SKM-1 treated with dmso at 0.1 percent for 144 hours (cell line): ENCODE results near the gene IGLL5.
A peak's percentile ranks its signal among the peaks of the same experiment; 100 is the strongest.

Experiments used
- DNase-seq: peaks from one replicate; lab custom pipeline; 2025; ENCODE audit not compliant: unreplicated experiment; lab: John Stamatoyannopoulos, UW

IGLL5 gene

DNA sequence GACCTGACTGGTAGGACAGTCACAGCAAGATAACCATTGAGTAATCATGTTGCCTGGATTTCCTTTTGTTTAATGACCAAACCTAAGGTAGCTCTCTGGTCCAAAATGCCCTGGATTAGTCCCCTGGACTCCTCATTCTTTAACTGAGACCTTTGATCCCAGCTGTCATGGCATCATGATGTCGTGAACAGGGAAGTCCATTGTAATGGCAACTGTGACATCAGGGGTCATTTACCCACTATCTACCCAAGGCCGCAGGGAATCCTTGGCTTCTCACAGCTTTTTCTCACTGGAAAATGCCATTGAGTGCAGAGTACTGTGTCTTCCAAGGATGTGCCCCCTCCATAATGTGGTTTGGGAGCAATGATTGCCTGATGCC lies 29.1 kb upstream of the IGLL5 start:
- DNase-seq: no peak

DNA sequence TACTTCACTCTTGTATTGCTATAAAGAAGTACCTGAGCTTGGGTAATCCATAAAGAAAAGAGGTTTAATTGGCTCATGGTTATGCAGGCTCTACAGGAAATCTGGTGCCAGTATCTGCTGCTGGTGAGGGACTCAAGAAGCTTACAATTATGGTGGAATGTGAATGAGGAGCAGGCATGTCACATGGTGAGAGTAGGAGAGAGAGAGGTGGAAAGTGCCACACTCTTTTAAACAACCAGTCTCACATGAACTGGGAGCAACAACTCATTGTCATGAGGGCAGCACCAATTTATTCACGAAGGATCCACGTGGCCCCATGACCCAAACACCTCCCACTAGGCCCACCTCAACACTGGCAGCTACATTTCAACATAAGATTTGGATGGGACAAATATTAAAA lies 24.6 kb upstream of the IGLL5 start:
- DNase-seq: no peak

DNA sequence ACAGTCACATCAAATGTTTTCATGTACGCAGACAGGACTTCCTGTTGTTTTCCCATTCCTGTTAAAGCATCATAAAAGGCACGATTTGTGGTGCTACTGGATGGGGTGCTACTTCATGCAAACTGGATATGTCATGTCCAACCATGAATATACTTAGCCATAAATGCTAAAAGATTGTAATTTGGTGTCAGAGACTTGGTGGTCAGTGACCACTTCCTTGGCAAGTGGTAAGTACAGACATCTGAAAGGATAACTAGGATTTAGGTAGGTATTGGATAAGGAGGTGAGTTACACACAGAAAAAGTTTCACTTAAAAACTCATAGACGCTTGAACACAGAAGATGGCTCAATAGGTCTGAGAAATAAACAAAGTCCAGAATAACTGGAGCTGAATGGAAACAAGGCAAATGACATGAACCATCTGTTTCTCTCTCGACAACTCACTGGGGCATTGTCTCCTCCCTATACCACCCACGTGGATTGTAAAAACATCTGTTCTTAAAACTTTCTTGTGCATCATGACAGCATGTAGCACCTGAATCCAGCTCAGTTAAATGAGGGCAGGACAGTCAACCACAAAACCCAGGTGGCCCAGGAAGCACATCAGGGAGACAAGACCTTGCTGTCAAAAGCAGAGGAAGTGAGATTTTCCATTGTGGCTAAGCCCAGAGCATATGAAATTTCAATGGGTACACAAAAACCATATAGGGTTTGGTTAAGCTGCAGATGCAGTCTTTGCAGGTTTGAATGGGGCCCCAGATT lies 22.1 kb upstream of the IGLL5 start:
- no peak for DNase-seq

DNA sequence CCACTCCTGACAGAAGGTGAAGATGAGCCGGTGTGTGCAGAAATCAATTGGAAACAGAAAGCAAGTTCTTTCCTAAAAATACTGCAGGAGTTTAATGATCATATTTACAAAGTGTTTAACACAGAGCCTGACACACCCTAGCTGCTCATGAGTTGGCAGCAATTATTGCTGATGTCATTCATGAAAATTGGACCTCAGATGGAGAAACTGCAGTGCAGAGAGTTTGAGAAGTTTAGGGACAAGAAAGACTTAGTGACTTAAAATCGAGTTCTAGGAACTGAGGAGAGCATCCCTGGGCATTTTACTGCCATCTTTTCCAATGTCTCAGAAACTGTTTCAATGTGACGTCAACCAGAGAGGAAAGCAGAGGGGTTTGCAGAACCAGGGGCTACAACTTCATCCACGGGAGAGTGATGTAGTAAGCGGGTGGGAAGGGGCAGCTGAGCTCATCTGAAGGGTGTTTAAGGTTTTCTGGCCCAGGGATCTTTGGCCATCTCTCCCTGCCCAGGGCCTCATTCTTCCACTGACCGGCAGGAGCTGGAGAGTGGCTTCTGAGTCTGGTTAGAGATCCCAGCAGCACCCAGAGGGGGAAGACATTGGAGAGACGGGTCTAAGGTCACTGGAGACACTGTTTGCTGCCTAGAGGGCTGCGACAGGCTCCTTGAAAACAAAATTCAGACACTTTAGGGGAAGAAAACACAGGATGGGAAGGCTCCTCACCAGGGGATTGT lies 21.1 kb upstream of the IGLL5 start:
- DNase-seq: no peak

DNA sequence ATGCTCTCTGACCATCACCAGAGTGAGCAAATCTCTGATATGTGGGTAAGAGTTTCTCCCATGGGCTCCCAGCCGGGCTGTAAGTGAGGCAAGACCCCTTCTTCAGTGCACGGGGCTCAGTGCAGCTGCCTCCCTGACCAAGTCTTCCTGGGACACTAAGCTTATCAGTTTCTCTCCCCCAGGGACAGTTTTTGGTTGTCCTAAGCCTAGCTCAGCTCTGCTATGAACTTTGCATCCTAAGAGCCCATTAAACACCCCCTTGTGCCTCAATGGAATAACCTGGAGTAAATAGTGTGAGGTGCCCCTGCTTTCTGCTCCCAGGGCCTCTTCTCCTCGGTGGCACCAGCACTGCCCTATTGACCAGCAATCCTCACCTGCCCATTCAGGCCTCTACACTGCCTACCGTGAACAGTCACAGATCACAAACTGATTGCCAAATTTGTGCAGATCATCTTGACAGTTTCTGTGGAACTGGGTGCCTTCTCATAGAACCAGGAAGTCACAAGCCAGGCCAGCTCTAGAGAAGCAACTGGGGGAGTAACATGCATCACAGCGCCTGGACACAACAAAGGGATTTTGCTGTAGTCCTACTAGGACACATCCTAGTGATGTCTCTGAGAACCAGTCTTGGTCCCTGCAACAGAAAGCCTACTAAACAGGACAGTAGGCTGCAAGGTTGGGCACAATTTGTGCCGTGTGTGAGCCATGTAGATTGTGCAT lies 19.5 kb upstream of the IGLL5 start:
- no peak for DNase-seq

DNA sequence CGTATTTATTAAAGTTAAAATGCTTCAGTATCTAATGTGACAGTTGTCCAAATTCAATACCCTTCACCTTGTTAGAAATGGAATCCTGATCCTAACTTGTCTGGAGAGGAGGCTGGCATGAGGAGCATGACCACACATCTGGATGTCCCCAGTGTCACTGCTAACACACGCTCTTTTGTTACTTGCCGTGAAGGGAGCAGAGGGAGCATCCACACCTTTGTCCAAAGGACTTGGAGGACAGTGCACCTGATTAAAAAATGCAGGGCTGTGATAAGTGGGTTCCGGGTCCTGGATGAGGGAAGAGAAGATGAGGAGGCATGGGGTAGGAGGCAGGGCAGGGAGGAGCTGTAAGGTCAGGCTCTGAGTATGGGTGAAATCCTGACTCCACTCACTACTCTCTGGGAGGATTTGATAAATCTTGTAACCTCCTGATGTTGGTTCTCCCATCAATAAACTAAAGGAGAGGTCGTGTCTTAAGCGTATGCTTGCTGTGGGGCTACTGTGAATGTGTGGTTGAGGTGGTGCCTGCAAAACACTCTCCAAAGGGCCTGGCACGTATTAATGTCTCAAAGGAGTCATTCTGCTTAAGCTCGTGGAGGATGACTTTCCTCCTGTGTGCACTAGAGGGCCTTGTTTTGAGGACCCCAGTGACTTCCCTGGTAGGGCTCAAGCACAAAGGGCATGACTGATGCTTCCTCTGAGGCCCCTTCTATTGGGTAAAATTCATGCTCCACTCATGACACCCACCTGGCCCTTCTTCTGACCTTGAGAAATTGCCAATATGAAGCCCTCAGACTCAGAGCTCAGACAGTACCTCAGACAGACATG lies 16.8 kb upstream of the IGLL5 start:
- DNase-seq: no peak

DNA sequence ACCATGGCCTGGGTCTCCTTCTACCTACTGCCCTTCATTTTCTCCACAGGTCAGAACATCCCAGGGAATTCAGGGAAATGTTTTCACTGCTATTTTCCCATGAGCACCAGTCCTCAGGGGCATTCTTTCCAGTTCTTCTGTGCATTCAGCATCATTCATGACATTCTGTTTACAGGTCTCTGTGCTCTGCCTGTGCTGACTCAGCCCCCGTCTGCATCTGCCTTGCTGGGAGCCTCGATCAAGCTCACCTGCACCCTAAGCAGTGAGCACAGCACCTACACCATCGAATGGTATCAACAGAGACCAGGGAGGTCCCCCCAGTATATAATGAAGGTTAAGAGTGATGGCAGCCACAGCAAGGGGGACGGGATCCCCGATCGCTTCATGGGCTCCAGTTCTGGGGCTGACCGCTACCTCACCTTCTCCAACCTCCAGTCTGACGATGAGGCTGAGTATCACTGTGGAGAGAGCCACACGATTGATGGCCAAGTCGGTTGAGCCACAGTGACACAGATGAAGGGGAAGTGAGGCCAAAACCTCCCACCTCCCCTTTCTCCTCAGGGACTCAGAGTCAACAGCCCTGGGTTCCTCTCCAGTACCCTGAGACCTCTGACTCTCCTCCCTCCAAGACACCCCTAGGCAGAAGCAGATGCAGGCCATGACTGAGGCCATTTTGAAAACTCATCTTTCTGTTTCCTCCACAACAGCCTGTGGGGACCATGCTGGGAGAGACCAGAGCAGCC lies 15.9 kb upstream of the IGLL5 start:
- no peak for DNase-seq

DNA sequence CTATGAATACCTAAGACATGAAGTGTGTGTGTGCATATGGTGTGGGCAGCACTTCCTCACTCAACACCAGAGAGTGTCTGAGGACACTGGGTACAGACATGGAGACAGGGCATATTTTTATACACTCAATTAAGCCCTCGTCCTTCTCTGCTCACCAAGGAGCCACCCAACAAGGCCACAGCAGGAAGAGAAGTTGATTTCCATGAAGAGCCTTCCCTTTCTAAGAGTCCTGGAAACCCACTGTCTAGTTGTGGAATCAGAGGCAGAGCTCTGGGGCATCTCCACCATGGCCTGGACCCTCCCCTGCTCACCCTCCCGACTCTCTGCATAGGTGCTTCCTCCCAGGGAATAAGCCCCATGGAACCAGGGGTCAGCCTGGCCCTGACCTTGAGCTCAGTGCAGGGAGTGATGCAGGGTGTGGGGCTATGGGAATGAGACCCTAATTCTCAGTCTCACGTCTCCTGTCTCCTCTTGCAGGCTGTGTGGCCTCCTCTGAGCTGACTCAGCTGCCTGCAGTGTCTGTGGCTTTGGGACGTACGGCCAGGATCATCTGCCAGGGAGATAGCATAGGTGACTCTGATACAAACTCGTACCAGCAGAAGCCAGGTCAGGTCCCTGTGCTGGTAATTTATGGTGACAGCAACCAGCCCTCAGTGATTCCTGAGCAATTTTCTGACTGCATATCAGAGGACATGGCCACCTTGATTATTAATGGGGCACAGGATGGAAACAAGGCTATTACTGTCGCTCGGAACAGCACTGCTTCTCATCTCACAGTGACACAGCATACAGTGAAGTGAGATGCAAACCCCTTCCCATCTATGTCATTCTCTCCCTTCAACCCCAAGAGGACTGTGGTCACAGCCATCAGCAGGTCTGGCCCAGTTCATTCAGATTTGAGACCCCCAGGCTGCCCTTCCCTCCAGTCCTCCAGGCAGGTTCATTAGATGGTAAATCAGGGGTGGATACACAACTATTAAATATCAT lies 14.6 kb upstream of the IGLL5 start:
- no peak for DNase-seq

DNA sequence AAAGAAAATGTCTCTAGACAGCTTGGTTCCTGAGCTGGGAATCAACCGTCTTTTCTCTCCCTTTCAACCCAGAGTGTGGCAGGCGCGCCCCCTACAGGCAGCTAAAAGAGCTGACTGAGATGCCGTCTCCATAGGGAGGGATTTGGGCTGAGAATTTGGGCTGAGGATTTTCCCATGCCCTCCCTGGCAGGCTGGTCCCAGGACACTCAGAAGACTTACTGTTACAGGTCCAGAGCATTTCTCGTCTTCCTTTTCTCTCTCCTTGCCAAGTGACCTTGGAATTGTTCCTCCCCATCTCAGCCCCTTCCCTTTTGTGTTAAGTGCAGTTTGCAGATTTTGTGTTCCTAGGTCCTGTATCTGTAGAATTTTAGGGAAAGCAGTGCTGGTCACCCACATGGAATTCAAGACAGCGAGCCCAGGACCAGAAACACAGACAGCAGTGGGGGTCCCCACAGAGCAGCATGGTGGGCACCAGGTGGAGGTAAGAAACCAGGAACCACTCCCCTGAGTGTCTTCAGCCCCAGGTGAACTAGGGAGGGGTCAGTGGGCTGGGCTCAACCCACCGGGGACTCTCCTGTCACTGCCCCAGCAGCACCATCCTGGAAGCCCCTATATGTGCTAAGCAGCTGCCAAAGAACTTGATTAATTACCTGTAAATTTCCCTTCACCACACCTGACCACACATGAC lies 9.9 kb upstream of the IGLL5 start:
- peak; percentile 74 for DNase-seq

DNA sequence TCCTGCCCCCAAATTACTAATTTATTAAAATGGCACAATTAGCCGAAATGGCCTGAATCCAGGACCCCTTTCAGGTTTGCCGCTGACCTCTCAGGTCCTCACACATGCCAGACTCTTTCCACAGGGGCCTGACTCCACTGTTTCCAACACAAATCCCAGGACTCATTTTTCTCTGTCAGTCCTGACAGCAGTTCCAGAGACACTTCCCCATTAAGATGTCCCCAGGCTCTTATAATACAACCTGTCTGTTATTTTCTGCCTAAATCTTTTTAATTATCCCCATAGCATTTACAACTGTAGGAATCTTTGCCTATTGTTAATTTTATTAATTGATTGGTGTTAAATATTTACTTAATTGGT lies 9.4 kb upstream of the IGLL5 start:
- DNase-seq: no peak

DNA sequence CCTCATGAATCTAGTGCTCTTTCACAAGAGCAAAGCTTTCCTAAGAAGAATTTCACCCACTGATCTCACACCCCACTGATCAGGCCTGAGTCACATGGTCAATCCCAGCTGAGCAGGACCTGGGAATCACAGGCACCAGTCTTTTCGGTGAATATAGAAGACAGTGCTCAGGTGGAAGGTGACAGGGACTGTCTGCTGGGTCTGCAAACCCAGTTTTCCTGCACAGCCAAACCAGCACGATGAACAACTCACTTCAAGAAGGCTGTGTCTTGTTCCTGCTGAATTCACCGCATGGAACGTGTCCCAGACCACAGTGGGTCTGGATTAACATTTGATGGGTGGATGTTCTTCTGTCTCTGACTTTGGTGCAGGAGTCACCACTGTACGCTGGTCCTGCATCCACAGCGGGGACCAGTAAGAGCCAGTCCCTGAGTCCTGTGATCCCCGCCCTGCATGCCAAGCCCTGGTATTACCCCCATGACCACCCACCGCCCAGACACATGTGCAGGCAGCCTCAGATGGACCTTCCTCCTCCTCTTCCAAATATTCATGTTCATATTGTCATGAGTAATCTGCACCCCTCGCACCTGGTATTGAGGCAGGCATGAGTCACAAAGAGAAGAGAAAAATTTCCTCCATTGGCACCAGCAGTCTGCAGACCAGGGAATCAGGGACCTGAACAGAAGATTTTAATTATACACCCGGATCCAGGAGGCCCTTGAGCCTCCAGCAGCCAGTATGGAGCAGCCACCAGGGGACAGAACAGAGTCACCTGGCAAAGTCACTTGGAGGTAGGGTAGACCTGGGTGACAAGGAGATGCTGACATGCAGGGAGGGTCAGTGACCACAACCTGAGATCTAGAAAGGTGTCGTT lies 8.6 kb upstream of the IGLL5 start:
- DNase-seq: no peak

DNA sequence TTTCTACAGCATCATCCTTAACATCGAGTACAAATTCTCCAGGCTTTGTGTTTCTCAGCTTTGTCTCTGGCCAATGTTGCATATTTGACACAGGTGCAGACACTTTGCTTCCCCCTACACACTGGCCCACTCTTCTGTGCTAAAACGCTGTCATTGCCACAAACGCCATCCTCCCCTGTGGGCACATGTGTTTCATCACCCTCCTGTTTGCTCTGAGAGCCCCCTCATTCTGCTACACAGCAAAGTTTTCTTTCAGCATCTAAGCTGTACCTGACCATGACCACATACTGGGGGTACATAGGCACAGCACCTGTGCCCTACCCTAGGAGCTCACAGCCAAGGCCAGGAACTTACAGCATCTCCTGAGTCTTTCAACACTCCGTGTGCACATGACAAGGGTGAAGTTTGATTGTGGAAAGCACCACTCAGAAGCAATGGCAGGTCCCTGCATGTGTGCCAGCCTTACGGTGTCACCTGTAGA lies 7.9 kb upstream of the IGLL5 start:
- DNase-seq: no peak

DNA sequence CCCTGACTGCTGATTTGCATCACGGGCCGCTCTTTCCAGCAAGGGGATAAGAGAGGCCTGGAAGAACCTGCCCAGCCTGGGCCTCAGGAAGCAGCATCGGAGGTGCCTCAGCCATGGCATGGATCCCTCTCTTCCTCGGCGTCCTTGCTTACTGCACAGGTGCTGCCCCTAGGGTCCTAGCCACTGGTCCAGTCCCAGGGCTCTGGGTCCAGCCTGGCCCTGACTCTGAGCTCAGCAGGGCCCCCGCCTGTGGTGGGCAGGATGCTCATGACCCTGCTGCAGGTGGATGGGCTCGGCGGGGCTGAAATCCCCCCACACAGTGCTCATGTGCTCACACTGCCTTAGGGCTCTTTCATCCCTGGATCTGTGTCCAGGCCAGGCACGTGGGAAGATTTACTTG lies 7.0 kb upstream of the IGLL5 start:
- no peak for DNase-seq

DNA sequence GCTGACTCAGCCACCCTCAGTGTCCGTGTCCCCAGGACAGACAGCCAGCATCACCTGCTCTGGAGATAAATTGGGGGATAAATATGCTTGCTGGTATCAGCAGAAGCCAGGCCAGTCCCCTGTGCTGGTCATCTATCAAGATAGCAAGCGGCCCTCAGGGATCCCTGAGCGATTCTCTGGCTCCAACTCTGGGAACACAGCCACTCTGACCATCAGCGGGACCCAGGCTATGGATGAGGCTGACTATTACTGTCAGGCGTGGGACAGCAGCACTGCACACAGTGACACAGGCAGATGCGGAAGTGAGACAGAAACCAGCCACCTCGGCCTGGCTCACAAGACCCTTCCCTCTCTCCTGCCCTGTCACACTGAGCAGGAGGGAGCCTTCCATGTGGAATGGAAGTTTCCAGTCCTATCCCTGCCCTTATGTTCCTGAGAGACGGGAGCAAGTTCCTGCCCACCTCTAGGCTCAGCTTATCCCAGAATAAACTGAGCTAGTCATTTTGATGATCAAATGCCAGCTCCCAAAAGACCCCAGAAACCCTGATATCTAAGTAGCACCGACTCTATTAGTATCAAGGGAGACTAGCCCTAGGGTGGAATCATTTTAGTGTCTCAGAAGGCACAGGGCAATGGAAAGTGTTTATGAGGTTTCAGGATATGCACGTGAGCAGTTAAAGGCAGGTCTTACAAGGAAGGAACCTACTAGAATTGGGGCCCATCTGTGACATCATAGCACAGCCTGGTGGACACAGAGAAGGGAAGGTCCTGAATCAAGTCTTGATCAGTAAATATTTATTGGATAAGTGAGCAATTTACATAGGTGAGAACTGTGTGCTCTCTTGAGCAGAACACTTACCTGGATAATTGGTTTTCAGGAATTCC lies 6.3 kb upstream of the IGLL5 start:
- no peak for DNase-seq

DNA sequence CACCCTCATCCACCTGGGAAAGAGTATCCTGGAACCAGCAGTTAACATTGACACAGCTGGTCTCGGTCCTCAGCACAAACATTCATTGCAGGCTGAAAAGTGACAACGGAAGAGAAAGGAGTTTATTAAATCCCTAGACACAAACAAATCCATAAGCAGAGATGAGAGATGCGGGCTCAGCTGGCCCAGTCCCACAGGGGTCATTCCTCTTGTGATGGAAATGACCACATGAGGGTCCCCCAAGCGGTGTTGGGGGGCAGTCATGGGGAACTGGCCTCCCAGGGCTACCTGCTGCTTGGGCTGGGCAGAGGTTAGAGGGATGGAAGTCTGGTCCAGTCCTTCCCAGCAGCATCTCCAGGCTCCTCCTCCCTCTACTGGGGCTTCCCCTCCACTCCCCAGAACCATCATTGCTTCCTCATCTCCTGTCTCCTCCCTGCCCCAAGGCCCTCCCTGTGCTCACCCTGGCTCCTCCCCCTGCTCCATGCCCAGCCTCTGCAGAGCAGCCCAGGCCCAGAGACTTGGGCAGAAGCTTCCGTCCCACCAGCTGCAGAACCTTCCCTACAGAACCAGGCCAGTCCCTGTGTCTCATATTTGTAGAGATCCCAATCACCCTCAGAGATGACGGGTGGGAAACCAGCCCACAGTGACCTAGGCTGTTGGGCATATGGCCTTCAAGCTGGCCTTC lies 5.4 kb upstream of the IGLL5 start:
- DNase-seq: peak; percentile 62

DNA sequence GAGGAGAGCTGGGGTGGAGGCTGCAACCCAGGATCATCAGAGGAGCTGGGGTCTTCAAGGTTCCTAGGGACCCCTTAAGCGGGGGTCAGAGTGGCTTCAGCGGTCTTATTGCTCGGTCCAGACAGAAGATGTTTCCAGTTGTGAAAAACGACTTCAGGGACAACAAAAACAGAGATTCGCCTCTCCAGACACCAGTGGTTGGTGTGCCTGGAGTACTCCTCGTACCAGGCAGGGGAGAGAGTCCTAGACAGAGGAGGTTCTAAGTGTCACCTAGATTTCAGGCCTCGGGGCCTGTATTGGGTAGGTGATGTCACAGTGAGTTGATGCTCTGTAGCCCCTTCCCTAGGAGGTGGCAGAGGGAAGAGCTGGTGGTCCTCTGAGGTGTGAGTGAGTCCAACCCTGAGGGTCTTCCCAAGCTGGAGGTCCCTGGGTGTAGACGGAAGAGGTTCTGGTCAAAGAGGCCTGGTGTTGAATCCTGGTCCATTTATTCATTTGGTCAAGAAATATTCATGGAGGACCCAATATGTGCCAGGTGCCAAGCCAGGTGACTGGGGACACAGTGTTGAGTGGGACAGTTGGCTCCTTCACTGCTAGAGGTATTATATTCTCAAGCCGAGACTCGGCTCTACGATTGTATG lies 4.4 kb upstream of the IGLL5 start:
- no peak for DNase-seq
